Lower leg skin (tissue), 3 donors: ENCODE results near the gene NGEF.

Experiments
- POLR2A ChIP-seq, 2 donors: fragments of 450-650 bp; IDR thresholded peaks; one replicate each; pipeline ENCODE4 v1.6.1; 2016 to 2017; ENCODE audit warnings: antibody characterized with exemption in 2 of 2, mild to moderate bottlenecking in 1 of 2, moderate library complexity in 1 of 2
- TF ChIP-seq, protein P1 (sequence below), 3 donors: fragments of 450-650 bp; IDR thresholded peaks; one replicate each; pipeline ENCODE4 v1.5.1; 2016; ENCODE audit warnings: antibody characterized with exemption in 3 of 3, mild to moderate bottlenecking in 3 of 3, moderate library complexity in 2 of 3

DNA sequence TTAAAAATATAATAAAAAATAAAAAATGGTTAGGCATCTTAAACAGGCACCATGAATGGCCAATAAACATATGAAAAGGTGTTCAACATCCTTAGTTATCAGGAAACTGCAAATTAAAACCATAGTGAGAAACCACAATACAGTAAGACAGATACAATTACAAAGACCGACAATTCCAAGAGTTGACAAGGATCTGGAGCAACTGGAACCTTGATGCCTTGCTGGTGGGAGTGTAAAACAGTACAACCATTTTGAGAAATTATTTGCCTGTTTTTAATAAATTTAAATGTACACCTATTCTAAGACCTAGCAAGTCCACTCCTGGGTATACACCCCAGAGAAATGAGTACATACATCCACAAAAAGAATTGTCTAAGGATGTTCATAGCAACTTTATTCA, 49.1 kb downstream of the NGEF start:
- TF ChIP-seq, protein P1, sequence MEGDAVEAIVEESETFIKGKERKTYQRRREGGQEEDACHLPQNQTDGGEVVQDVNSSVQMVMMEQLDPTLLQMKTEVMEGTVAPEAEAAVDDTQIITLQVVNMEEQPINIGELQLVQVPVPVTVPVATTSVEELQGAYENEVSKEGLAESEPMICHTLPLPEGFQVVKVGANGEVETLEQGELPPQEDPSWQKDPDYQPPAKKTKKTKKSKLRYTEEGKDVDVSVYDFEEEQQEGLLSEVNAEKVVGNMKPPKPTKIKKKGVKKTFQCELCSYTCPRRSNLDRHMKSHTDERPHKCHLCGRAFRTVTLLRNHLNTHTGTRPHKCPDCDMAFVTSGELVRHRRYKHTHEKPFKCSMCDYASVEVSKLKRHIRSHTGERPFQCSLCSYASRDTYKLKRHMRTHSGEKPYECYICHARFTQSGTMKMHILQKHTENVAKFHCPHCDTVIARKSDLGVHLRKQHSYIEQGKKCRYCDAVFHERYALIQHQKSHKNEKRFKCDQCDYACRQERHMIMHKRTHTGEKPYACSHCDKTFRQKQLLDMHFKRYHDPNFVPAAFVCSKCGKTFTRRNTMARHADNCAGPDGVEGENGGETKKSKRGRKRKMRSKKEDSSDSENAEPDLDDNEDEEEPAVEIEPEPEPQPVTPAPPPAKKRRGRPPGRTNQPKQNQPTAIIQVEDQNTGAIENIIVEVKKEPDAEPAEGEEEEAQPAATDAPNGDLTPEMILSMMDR (IDR thresholded peaks at IDR 0.05) = no peak
- no peak for TF ChIP-seq POLR2A (IDR thresholded peaks at IDR 0.05)
